ENCODE data around the gene MAN1B1. TPM values are rescaled to one million over a fixed set of nuclear protein-coding genes. Genes with fewer than 3 reads are reported as not detected.
"Not testable (repeated sequence)": the region's sequence is repeated elsewhere in the genome, so short reads cannot be mapped to it uniquely, and the experiment has no call there.

Gene MAN1B1
- total RNA-seq, 2 donors from 2014 or later: 67.4 to 107 TPM

DNA sequence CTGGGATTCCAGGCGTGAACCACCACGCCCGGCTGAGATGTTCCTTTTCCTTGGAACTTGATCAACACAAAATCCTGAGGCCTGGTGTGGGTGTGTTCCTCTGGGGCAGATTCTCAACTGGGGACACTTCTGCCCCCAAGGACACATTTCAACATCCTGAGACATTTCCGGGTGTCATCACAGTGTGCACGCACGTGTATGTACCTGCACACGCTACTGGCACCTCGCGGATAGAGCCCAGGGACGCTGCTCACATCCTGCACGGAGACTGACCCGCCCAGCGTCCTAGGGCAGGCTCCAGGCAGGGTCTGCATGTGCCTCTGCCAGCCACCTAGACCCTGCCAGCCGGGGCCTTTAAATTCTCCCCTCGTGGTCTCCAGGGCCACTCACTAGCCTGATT, 24.4 kb upstream of the MAN1B1 start:
- no peak overlapping the region for H3K27ac ChIP-seq
- H3K36me3 ChIP-seq: no peaks in the 10 kb centered on the region
- intact Hi-C loops (cut with DNase I): loop anchor here (10.0 kb wide), 1 partner anchor 278 kb away; no protein-coding TSS in a partner anchor
- no peak overlapping the region for H3K4me3 ChIP-seq
- H3K9me3 ChIP-seq: no peaks in the 10 kb centered on the region
- DNase-seq (ENCODE audit: low spot score): no peak
- H3K4me1 ChIP-seq (replicated peaks): peaks cover 5% of the 10 kb centered on the region
- WGBS: 87% methylated on average over 15 of the region's 15 CpGs
- TF ChIP-seq, protein P1, sequence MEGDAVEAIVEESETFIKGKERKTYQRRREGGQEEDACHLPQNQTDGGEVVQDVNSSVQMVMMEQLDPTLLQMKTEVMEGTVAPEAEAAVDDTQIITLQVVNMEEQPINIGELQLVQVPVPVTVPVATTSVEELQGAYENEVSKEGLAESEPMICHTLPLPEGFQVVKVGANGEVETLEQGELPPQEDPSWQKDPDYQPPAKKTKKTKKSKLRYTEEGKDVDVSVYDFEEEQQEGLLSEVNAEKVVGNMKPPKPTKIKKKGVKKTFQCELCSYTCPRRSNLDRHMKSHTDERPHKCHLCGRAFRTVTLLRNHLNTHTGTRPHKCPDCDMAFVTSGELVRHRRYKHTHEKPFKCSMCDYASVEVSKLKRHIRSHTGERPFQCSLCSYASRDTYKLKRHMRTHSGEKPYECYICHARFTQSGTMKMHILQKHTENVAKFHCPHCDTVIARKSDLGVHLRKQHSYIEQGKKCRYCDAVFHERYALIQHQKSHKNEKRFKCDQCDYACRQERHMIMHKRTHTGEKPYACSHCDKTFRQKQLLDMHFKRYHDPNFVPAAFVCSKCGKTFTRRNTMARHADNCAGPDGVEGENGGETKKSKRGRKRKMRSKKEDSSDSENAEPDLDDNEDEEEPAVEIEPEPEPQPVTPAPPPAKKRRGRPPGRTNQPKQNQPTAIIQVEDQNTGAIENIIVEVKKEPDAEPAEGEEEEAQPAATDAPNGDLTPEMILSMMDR (IDR thresholded peaks at IDR 0.05): no peak
- TF ChIP-seq POLR2A (IDR thresholded peaks at IDR 0.05) (no peak), POLR2AphosphoS5 (IDR thresholded peaks at IDR 0.05) (no peak)
- no peaks in the 10 kb centered on the region for H3K27me3 ChIP-seq (replicated peaks; ENCODE audit: insufficient read depth)

DNA sequence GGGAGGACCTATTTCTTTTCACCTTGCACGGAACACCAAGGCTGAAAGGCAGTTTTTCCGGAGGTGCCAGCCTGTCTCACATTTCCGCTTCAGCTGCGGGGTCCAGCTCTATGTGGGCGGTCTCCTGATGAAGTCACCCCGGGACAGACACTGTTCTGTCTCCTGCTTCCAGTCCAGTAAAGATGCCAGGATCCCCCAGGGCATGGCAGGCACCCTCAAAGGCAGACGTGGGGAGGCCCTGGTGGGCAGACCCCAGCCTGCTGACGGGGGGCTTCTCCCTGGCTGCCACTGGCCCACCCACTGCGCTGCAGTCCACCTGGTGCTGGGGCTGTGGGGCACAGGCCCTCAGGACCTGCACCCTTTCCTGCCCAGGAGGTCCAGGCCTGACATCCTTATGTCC, 24.0 kb upstream of the MAN1B1 start:
- H3K4me3 ChIP-seq, H3K36me3 ChIP-seq: not testable (repeated sequence)

DNA sequence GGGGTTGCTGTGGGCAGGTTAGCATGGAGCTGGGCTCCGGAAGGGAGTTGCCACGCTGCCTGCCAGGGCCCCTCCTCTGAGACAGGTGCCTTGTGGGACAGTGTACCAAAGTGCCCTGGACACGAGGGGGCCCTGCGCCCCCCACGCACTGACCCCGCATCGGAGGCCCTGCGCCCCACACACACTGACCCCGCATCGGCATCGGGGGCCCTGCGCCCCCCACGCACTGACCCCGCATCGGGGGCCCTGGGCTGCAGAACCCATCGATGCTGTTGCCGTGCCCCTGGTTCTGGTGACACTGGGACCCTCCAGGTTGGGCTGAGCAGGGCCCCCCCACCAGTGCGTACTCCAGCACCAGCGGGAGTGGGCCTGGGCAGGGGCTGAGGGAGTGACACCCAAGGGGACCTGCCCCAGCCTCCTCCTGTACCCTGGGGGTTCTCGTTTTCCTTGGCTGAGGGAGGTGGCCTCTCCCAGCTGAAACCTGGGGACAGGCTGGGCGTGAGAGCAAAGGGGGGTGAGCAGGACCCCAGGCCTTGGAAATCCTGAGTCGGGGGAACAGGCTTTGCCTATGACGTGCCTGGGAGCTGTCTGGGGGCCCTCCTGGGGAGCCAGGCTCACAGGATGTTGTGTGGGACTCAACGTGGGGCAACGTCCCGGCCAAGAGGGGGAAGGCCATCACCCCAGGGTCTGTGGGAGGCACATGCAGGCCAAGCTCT, 23.3 kb upstream of the MAN1B1 start:
- intact Hi-C loops (cut with DNase I): loop anchor here (10.0 kb wide), 1 partner anchor 279 kb away; no protein-coding TSS in a partner anchor
- no peak for DNase-seq (ENCODE audit: low spot score)
- no peak overlapping the region for H3K4me3 ChIP-seq
- H3K4me1 ChIP-seq (replicated peaks): no peaks in the 10 kb centered on the region
- H3K36me3 ChIP-seq: no peaks in the 10 kb centered on the region
- H3K27me3 ChIP-seq (replicated peaks; ENCODE audit: insufficient read depth): no peaks in the 10 kb centered on the region
- no peaks in the 10 kb centered on the region for H3K9me3 ChIP-seq
- 90% methylated on average over 8 of the region's 26 CpGs for WGBS
- TF ChIP-seq POLR2AphosphoS5 (IDR thresholded peaks at IDR 0.05) (no peak), POLR2A (IDR thresholded peaks at IDR 0.05) (no peak)
- TF ChIP-seq, protein P1 (IDR thresholded peaks at IDR 0.05): no peak
- no peak overlapping the region for H3K27ac ChIP-seq

More for the DNA sequence above, 24.0 kb upstream of the MAN1B1 start:
- not testable (repeated sequence) for H3K4me1 ChIP-seq (replicated peaks); DNase-seq (ENCODE audit: low spot score); H3K9me3 ChIP-seq; H3K27ac ChIP-seq; H3K27me3 ChIP-seq (replicated peaks; ENCODE audit: insufficient read depth)
- 83% methylated on average over 7 of the region's 9 CpGs for WGBS
- intact Hi-C loops (cut with DNase I): loop anchor here (10.0 kb wide), 1 partner anchor 278 kb away; no protein-coding TSS in a partner anchor

DNA sequence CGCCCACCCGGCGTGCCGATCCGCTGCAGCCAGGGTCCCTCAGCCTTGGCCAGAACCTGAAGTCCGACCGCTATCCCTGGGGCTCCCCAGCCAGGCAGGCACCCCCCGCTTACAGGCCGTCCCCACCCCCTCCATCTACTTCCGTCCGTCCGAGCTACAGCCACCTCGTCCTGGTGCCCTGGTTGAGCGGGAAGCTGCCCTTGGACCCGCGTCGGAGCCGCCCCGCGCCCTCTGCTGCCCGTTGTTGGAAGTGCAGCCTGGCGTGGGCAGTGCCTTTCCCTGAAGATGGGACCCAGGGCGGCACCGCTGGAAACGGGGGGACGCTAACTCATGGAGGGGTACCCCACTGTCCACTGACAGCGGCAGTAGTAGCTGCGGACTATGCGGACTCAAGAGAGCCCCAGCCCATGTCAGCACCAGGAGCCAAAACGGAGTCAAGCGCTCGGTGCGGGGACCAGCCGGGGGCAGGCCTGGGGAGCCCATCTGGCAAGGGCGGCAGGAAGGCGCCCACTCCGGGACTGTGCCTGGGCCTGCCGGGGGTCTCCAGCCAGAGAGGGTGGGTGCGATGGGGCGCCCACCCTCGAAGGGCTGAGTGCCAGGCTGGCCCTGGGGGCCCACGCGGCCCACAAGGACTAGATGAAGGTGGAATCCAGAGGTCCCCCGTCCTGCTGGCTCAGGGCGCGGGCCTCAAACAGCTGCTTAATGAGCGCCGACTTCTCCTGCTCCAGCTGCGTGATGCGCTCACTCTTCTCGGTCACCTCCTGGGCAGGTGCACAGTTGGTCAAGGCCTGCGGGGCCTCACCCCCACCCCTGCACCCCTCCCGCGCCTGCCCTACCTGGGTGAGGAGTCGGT, 22.5 kb upstream of the MAN1B1 start:
- no peak for DNase-seq (ENCODE audit: low spot score)
- Histone ChIP-seq H3K9me3 (no peaks in the 10 kb centered on the region), H3K4me1 (replicated peaks) (no peaks in the 10 kb centered on the region), H3K4me3 (no peak overlapping the region), H3K36me3 (no peaks in the 10 kb centered on the region), H3K27me3 (replicated peaks; ENCODE audit: insufficient read depth) (no peaks in the 10 kb centered on the region), H3K27ac (no peak overlapping the region)
- TF ChIP-seq, protein P1 (IDR thresholded peaks at IDR 0.05): peak; percentile 89 to 97 (median 96)
- TF ChIP-seq POLR2A (IDR thresholded peaks at IDR 0.05) (no peak), POLR2AphosphoS5 (IDR thresholded peaks at IDR 0.05) (peak; percentile 52)
- WGBS: 48% methylated on average over 46 of the region's 55 CpGs
- intact Hi-C loops (cut with DNase I): loop anchor here (10.0 kb wide), 1 partner anchor 279 kb away; no protein-coding TSS in a partner anchor

DNA sequence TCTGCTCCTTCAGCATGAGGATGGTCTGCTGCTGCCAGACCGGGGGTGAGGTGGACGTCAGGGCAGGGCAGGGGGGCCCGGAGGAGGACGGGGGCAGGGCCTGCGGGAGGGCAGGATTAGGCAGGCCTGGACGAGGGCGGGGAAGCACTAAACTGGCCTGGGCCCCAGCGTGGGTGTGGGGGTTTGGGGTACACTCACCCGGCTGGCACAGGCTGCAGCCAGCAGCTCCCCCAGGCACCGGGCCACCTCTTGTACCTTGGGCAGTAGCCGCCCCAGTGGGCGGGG, 22.0 kb upstream of the MAN1B1 start:
- 62% methylated on average over 12 of the region's 12 CpGs for WGBS
- Histone ChIP-seq H3K27ac (no peak overlapping the region), H3K27me3 (replicated peaks; ENCODE audit: insufficient read depth) (no peaks in the 10 kb centered on the region), H3K4me1 (replicated peaks) (peaks cover 3% of the 10 kb centered on the region), H3K36me3 (no peaks in the 10 kb centered on the region), H3K9me3 (no peaks in the 10 kb centered on the region), H3K4me3 (no peak overlapping the region)
- intact Hi-C loops (cut with DNase I): loop anchor here (10.0 kb wide), 1 partner anchor 280 kb away; no protein-coding TSS in a partner anchor
- DNase-seq (ENCODE audit: low spot score): no peak
- TF ChIP-seq POLR2AphosphoS5 (IDR thresholded peaks at IDR 0.05) (no peak), POLR2A (IDR thresholded peaks at IDR 0.05) (no peak)
- TF ChIP-seq, protein P1 (IDR thresholded peaks at IDR 0.05): no peak

All from prostate gland (tissue), 2 donors.